PC-3 (cell line): ENCODE measurements around the gene CLDN8. TPM values are rescaled to one million over a fixed set of nuclear protein-coding genes. Genes with fewer than 3 reads are reported as not detected.
A peak's percentile ranks its signal among the peaks of the same experiment; 100 is the strongest.

Experiments
- ATAC-seq: fragments of 200-7000 bp; cut with Tn5 transposase; 2 replicates; pipeline ENCODE4 v1.9.1; 2020; ENCODE audit warnings: mild to moderate bottlenecking, moderate library complexity
- Bru-seq: library from RNA; stranded (reverse); fragments of 400-500 nt; gene quantifications from one replicate; lab custom pipeline; 2021; lab: Mats Ljungman, UMichigan
- BruChase-seq, 2 experiments: library from RNA; stranded (reverse); fragments of 400-500 nt; gene quantifications; one replicate each; lab custom pipeline; 2021; lab: Mats Ljungman, UMichigan
- BruUV-seq: library from RNA; stranded (reverse); fragments of 400-500 nt; replicated peaks from 2 replicates; lab custom pipeline; 2021; lab: Mats Ljungman, UMichigan
- CTCF ChIA-PET: fragments of 300-600 bp; sonication (Branson Sonifier 250); formaldehyde crosslinking; loops from one replicate; lab custom pipeline; 2022; ENCODE audit warnings: antibody characterized with exemption; lab: Charles Lee
- POLR2A ChIA-PET: fragments of 300-600 bp; sonication (Branson Sonifier 250); formaldehyde crosslinking; loops from one replicate; lab custom pipeline; 2022; ENCODE audit warnings: antibody characterized with exemption; ENCODE audit not compliant: unreplicated experiment; lab: Charles Lee
- DNase-seq: peaks from one replicate; pipeline ENCODE4 v3.0.0-alpha.2; 2015
- H2AFZ ChIP-seq: fragments of 300-600 bp; sonication (generic); 2 replicates; pipeline ENCODE4 v1.6.0; 2016; ENCODE audit warnings: antibody characterized with exemption, low read length
- H3F3A ChIP-seq: fragments of 300-600 bp; sonication (generic); one replicate; pipeline ENCODE4 v1.6.0; 2017; ENCODE audit warnings: antibody characterized with exemption, low read length, control low read depth, mild to moderate bottlenecking; ENCODE audit not compliant: unreplicated experiment
- H3K27ac ChIP-seq: fragments of 300-600 bp; sonication (generic); 2 replicates; pipeline ENCODE4 v1.5.1; 2016; ENCODE audit warnings: mild to moderate bottlenecking, low read length
- H3K27me3 ChIP-seq: fragments of 300-600 bp; sonication (generic); 2 replicates; pipeline ENCODE4 v1.6.1; 2016; ENCODE audit warnings: low read length, mixed read lengths
- H3K36me3 ChIP-seq: fragments of 300-600 bp; sonication (generic); 2 replicates; pipeline ENCODE4 v1.6.1; 2016; ENCODE audit warnings: low read depth, mixed run types, low read length, mixed read lengths
- H3K4me1 ChIP-seq: fragments of 300-600 bp; sonication (generic); 2 replicates; pipeline ENCODE4 v1.5.1; 2016; ENCODE audit warnings: low read length; ENCODE audit not compliant: insufficient read depth
- H3K4me2 ChIP-seq: fragments of 300-600 bp; sonication (generic); 2 replicates; pipeline ENCODE4 v1.6.0; 2016; ENCODE audit warnings: low read length
- H3K4me3 ChIP-seq: fragments of 300-600 bp; sonication (generic); 2 replicates; pipeline ENCODE4 v1.5.1; 2016; ENCODE audit warnings: mild to moderate bottlenecking, low read length, mixed read lengths
- H3K79me2 ChIP-seq: fragments of 300-600 bp; sonication (generic); 2 replicates; pipeline ENCODE4 v1.6.1; 2017; ENCODE audit warnings: low read length, mixed read lengths
- H3K9ac ChIP-seq: fragments of 300-600 bp; sonication (generic); 2 replicates; pipeline ENCODE4 v1.6.0; 2016; ENCODE audit warnings: mild to moderate bottlenecking, low read length
- H3K9me2 ChIP-seq: fragments of 300-600 bp; sonication (generic); replicated peaks from 2 replicates; pipeline ENCODE4 v1.6.1; 2016; ENCODE audit warnings: mixed run types, low read length, mixed read lengths
- H3K9me3 ChIP-seq: fragments of 300-600 bp; sonication (generic); 2 replicates; pipeline ENCODE4 v1.6.1; 2016; ENCODE audit warnings: low read length, mixed read lengths
- H4K20me1 ChIP-seq: fragments of 300-600 bp; sonication (generic); 2 replicates; pipeline ENCODE4 v1.6.1; 2016; ENCODE audit warnings: low read length, mixed read lengths
- CTCF ChIP-seq: fragments of 300-600 bp; sonication (generic); conservative IDR thresholded peaks from 2 replicates; pipeline ENCODE4 v1.5.1; 2017; ENCODE audit warnings: antibody characterized with exemption, low read depth, mild to moderate bottlenecking, low read length
- EZH2 ChIP-seq: fragments of 300-600 bp; sonication (generic); IDR thresholded peaks from one replicate; pipeline ENCODE4 v1.6.1; 2017; ENCODE audit warnings: antibody characterized with exemption, mild to moderate bottlenecking, low read length; ENCODE audit not compliant: unreplicated experiment
- EZH2phosphoT487 ChIP-seq: fragments of 300-600 bp; sonication (generic); IDR thresholded peaks from 2 replicates; pipeline ENCODE4 v1.6.1; 2018; ENCODE audit warnings: mild to moderate bottlenecking, antibody characterized with exemption, low read length, borderline replicate concordance
- intact Hi-C: fragments of 100-400 bp; cut with micrococcal nuclease; formaldehyde crosslinking; loops from 2 replicates; pipeline ENCODE4 v1.9.0; 2023
- long read RNA-seq: library from polyadenylated mRNA; unstranded; transcript quantifications from one replicate; pipeline ENCODE4 v2.0.0, GENCODE V29; 2021; ENCODE audit not compliant: unreplicated experiment
- total RNA-seq: library from RNA; depleted of rRNA; stranded (reverse); fragments of >200 nt; gene quantifications from 2 replicates; pipeline ENCODE4 v1.2.3, GENCODE V29; 2014; rRNA removed

CLDN8 gene
- total RNA-seq (0.46 and 1.5 TPM in 2 replicates), Bru-seq, nascent RNA (percentile 17 among the genes with signal in this experiment), BruChase-seq, experiment 1, labeled RNA remaining after a 6-hour chase (not detected), BruChase-seq, experiment 2, labeled RNA remaining after a 2-hour chase (percentile 21 among the genes with signal in this experiment)
- long read RNA-seq: 0 reads

- Histone ChIP-seq H2AFZ (peak within 1 kb of the TSS; percentile 60), H3K9me3 (no peaks in the 10 kb centered on the region), H3K27me3 (peaks cover 30% of the 10 kb centered on the region), H3K9me2 (no peaks in the 10 kb centered on the region), H3K4me2 (peak within 1 kb of the TSS; percentile 72), H3K36me3 (no peaks in the 10 kb centered on the region), H3K9ac (no peak within 1 kb of the TSS), H3K4me3 (peak within 1 kb of the TSS; percentile 48), H3K79me2 (no peaks in the 10 kb centered on the region), H3K27ac (peak within 1 kb of the TSS; percentile 34), H3K4me1 (peaks cover 14% of the 10 kb centered on the region), H4K20me1 (no peaks in the 10 kb centered on the region), H3F3A (no peaks in the 10 kb centered on the region)
- no peak for ATAC-seq
- peak; percentile 79 for DNase-seq
- POLR2A ChIA-PET: no interaction called here
- intact Hi-C loops: no loop called here
- no TSS peak for BruUV-seq
- no peak for TF ChIP-seq CTCF
- no peak for TF ChIP-seq EZH2phosphoT487
- TF ChIP-seq EZH2: no peak
- CTCF ChIA-PET: no interaction called here
These were observed at the start of gene CLDN8 for GRCh38 chr21:30216041-30216723. CLDN8 (minus strand) TSS chr21:30216097; CDS start chr21:30215925, 172 bp downstream.

- Histone ChIP-seq H3K27ac (no peak overlapping the region), H2AFZ (0 out of 2 replicates have a peak overlapping the region, but pooled peaks have one; percentile 35), H3K9ac (no peak overlapping the region), H3F3A (no peaks in the 10 kb centered on the region), H3K4me3 (no peak overlapping the region), H3K79me2 (no peaks in the 10 kb centered on the region), H3K9me3 (no peaks in the 10 kb centered on the region), H3K9me2 (no peaks in the 10 kb centered on the region), H3K4me2 (no peak overlapping the region), H3K36me3 (no peaks in the 10 kb centered on the region), H4K20me1 (no peaks in the 10 kb centered on the region), H3K4me1 (peaks cover 12% of the 10 kb centered on the region; the same call in 1 of the 2 replicates), H3K27me3 (no peaks in the 10 kb centered on the region)
- TF ChIP-seq CTCF: peak; percentile 73
- no peak for TF ChIP-seq EZH2phosphoT487
- peak; percentile 79 for DNase-seq
- ChIA-PET CTCF (no interaction called here), POLR2A (no interaction called here)
- ATAC-seq: peak; percentile 46
- no TSS peak for BruUV-seq
- intact Hi-C loops: no loop called here
These were observed 41.9 kb upstream of the CLDN8 start for GRCh38 chr21:30257773-30258172.

GRCh38 chr21:30256100-30256499 is 40.2 kb upstream of the CLDN8 start:
- peaks cover 12% of the 10 kb centered on the region; the same call in 1 of the 2 replicates for H3K4me1 ChIP-seq
- no peaks in the 10 kb centered on the region for H3F3A ChIP-seq
- H3K79me2 ChIP-seq: no peaks in the 10 kb centered on the region
- DNase-seq: peak; percentile 50
- ChIA-PET CTCF (no interaction called here), POLR2A (no interaction called here)
- no peak overlapping the region for H3K4me3 ChIP-seq
- no TSS peak for BruUV-seq
- no peak for ATAC-seq
- no peaks in the 10 kb centered on the region for H4K20me1 ChIP-seq
- H3K27ac ChIP-seq: peak overlapping the region; percentile 45
- H3K9ac ChIP-seq: peak overlapping the region; percentile 36; the same call in 1 of the 2 replicates
- H3K9me3 ChIP-seq: no peaks in the 10 kb centered on the region
- H3K27me3 ChIP-seq: no peaks in the 10 kb centered on the region
- H2AFZ ChIP-seq: no peak overlapping the region
- intact Hi-C loops: no loop called here
- H3K9me2 ChIP-seq: no peaks in the 10 kb centered on the region
- no peak for TF ChIP-seq EZH2
- no peak for TF ChIP-seq CTCF
- no peak for TF ChIP-seq EZH2phosphoT487
- no peaks in the 10 kb centered on the region for H3K36me3 ChIP-seq
- no peak overlapping the region for H3K4me2 ChIP-seq
